Neural progenitor cell (in vitro differentiated cells): ENCODE data around the gene GALNS.

Experiments used
- CTCF ChIP-seq: fragments of 200-600 bp; sonication (generic); IDR thresholded peaks from 2 replicates; pipeline ENCODE4 v1.5.1; 2017; ENCODE audit warnings: antibody characterized with exemption, mild to moderate bottlenecking
- EZH2 ChIP-seq: fragments of 200-600 bp; sonication (generic); IDR thresholded peaks from 2 replicates; pipeline ENCODE4 v1.6.1; 2017; ENCODE audit warnings: antibody characterized with exemption, mild to moderate bottlenecking, moderate library complexity

- TF ChIP-seq CTCF (no peak), EZH2 (no peak)
These were observed 80.9 kb downstream of the GALNS start for GRCh38 chr16:88775825-88776224.
